Fibroblast of upper back skin (primary cell): ENCODE data around the gene ZNF205.

Experiments used
- DNase-seq: peaks from one replicate; pipeline ENCODE4 v3.0.0-alpha.2; 2013

The ZNF205 gene

GRCh38 chr16:3085868-3086595, 26.4 kb upstream of the ZNF205 start:
- no peak for DNase-seq

- no peak for DNase-seq
Measured at GRCh38 chr16:3086596-3087242, 25.7 kb upstream of the ZNF205 start.

GRCh38 chr16:3087243-3088235, 24.8 kb upstream of the ZNF205 start:
- DNase-seq: no peak

- DNase-seq: no peak
Measured at GRCh38 chr16:3088450-3088849, 23.9 kb upstream of the ZNF205 start.

- DNase-seq: no peak
Measured at GRCh38 chr16:3088925-3089716, 23.3 kb upstream of the ZNF205 start.

GRCh38 chr16:3089717-3090592, 22.4 kb upstream of the ZNF205 start:
- DNase-seq: no peak

GRCh38 chr16:3091551-3091950, 20.8 kb upstream of the ZNF205 start:
- DNase-seq: no peak

- DNase-seq: no peak
Measured at GRCh38 chr16:3092501-3092941, 19.9 kb upstream of the ZNF205 start.

- peak; percentile 20 for DNase-seq
Measured at GRCh38 chr16:3094289-3095027, 17.9 kb upstream of the ZNF205 start.

- DNase-seq: no peak
Measured at GRCh38 chr16:3095869-3096268, 16.5 kb upstream of the ZNF205 start.

GRCh38 chr16:3096362-3096761, 16.0 kb upstream of the ZNF205 start:
- no peak for DNase-seq

- no peak for DNase-seq
Measured at GRCh38 chr16:3097266-3097665, 15.1 kb upstream of the ZNF205 start.

- no peak for DNase-seq
Measured at GRCh38 chr16:3098459-3099394, 13.7 kb upstream of the ZNF205 start, which contains the start of gene ZSCAN10. ZSCAN10 (minus strand) TSS chr16:3099294; CDS start chr16:3092937, 6,357 bp downstream.

- DNase-seq: no peak
Measured at GRCh38 chr16:3099395-3099731, 13.0 kb upstream of the ZNF205 start.

GRCh38 chr16:3099732-3100499, 12.5 kb upstream of the ZNF205 start:
- peak; percentile 88 for DNase-seq

GRCh38 chr16:3101018-3101840, 11.2 kb upstream of the ZNF205 start:
- DNase-seq: peak; percentile 34

- DNase-seq: no peak
Measured at GRCh38 chr16:3101841-3102470, 10.4 kb upstream of the ZNF205 start.
